Astrocyte (in vitro differentiated cells and primary cell): ENCODE results near the gene GLT8D2. TPM values are rescaled to one million over a fixed set of nuclear protein-coding genes. Genes with fewer than 3 reads are reported as not detected.

Experiments
- DNase-seq: peaks from one replicate; pipeline ENCODE4 v3.0.0-alpha.2; 2010; ENCODE audit warnings: low read depth
- FAIRE-seq: peaks from 2 replicates; lab custom pipeline; 2011; peaks lifted over from hg19 to GRCh38; lab: Jason Lieb, UNC
- H2AFZ ChIP-seq: 2 replicates; pipeline ENCODE4 v1.6.0; 2012; ENCODE audit warnings: low read depth, low read length, inconsistent platforms
- H3K27ac ChIP-seq: 2 replicates; pipeline ENCODE4 v1.5.1; 2011; ENCODE audit warnings: low read depth, low read length, inconsistent platforms
- H3K27me3 ChIP-seq: 2 replicates; pipeline ENCODE4 v1.6.0; 2011; ENCODE audit warnings: low read length, inconsistent platforms; ENCODE audit not compliant: insufficient read depth
- H3K36me3 ChIP-seq: 2 replicates; pipeline ENCODE4 v1.5.1; 2011; ENCODE audit warnings: low read length, inconsistent platforms; ENCODE audit not compliant: insufficient read depth
- H3K4me1 ChIP-seq: 2 replicates; pipeline ENCODE4 v1.5.1; 2011; ENCODE audit warnings: low read length, inconsistent platforms; ENCODE audit not compliant: insufficient read depth
- H3K4me2 ChIP-seq: 2 replicates; pipeline ENCODE4 v1.6.0; 2012; ENCODE audit warnings: low read length, inconsistent platforms
- H3K4me3 ChIP-seq: 2 replicates; pipeline ENCODE4 v1.5.1; 2011; ENCODE audit warnings: low read depth, mild to moderate bottlenecking, low read length, inconsistent platforms; ENCODE audit not compliant: insufficient read depth
- H3K79me2 ChIP-seq: 2 replicates; pipeline ENCODE4 v1.6.0; 2012; ENCODE audit warnings: mild to moderate bottlenecking, low read length, inconsistent platforms; ENCODE audit not compliant: insufficient read depth
- H3K9ac ChIP-seq: 2 replicates; pipeline ENCODE4 v1.6.0; 2012; ENCODE audit warnings: mild to moderate bottlenecking, low read length, inconsistent platforms
- H3K9me3 ChIP-seq: 2 replicates; pipeline ENCODE4 v1.5.1; 2012; ENCODE audit warnings: low read depth, mild to moderate bottlenecking, low read length, inconsistent platforms; ENCODE audit not compliant: insufficient read depth
- H4K20me1 ChIP-seq: 2 replicates; pipeline ENCODE4 v1.6.0; 2012; ENCODE audit warnings: low read length, inconsistent platforms; ENCODE audit not compliant: insufficient read depth
- H3K27ac Mint-ChIP-seq: one replicate; pipeline ENCODE4 v1.8.0; 2021; ENCODE audit warnings: mild to moderate bottlenecking, mixed read lengths; ENCODE audit not compliant: unreplicated experiment
- H3K27me3 Mint-ChIP-seq: one replicate; pipeline ENCODE4 v1.8.0; 2021; ENCODE audit warnings: low read depth, mixed read lengths; ENCODE audit not compliant: unreplicated experiment
- H3K36me3 Mint-ChIP-seq: one replicate; pipeline ENCODE4 v1.8.0; 2021; ENCODE audit warnings: low read depth, mixed read lengths; ENCODE audit not compliant: unreplicated experiment
- H3K4me1 Mint-ChIP-seq: one replicate; pipeline ENCODE4 v1.8.0; 2021; ENCODE audit warnings: low read depth, mixed read lengths; ENCODE audit not compliant: unreplicated experiment
- H3K4me3 Mint-ChIP-seq: one replicate; pipeline ENCODE4 v1.8.0; 2021; ENCODE audit warnings: mild to moderate bottlenecking, moderate library complexity, mixed read lengths; ENCODE audit not compliant: unreplicated experiment
- H3K9me3 Mint-ChIP-seq: one replicate; pipeline ENCODE4 v1.8.0; 2021; ENCODE audit warnings: mild to moderate bottlenecking, mixed read lengths; ENCODE audit not compliant: unreplicated experiment
- CTCF ChIP-seq: IDR thresholded peaks from 2 replicates; pipeline ENCODE4 v1.5.1; 2011; ENCODE audit warnings: low read depth, mild to moderate bottlenecking, inconsistent platforms, low read length, moderate library complexity; ENCODE audit not compliant: insufficient read depth
- EZH2 ChIP-seq: IDR thresholded peaks from 2 replicates; pipeline ENCODE4 v1.6.1; 2012; ENCODE audit warnings: mild to moderate bottlenecking, low read length, inconsistent platforms; ENCODE audit not compliant: insufficient read depth
- total RNA-seq: library from RNA; stranded (reverse); gene quantifications from 2 replicates; pipeline ENCODE4 v1.2.1, GENCODE V29; 2021

The GLT8D2 gene
- total RNA-seq, 1 donor from 2014 or later: 11.1 TPM

GRCh38 chr12:104090685-104091084 lies 40.7 kb upstream of the GLT8D2 start:
- Mint-ChIP-seq H3K27me3 (no peaks in the 10 kb centered on the region), H3K4me1 (no peaks in the 10 kb centered on the region), H3K36me3 (peaks cover 6% of the 10 kb centered on the region), H3K27ac (no peak overlapping the region), H3K4me3 (no peak overlapping the region), H3K9me3 (no peaks in the 10 kb centered on the region)
- TF ChIP-seq CTCF (no peak), EZH2 (no peak)
- peaks cover 4% of the 10 kb centered on the region for H3K4me1 ChIP-seq
- FAIRE-seq: no peak
- H3K9me3 ChIP-seq: no peaks in the 10 kb centered on the region
- H3K27ac ChIP-seq: no peak overlapping the region
- H3K9ac ChIP-seq: no peak overlapping the region
- no peak overlapping the region for H3K4me2 ChIP-seq
- no peaks in the 10 kb centered on the region for H4K20me1 ChIP-seq
- no peaks in the 10 kb centered on the region for H3K27me3 ChIP-seq
- H2AFZ ChIP-seq: no peak overlapping the region
- H3K4me3 ChIP-seq: no peak overlapping the region
- H3K79me2 ChIP-seq: no peaks in the 10 kb centered on the region
- DNase-seq: no peak
- H3K36me3 ChIP-seq: peaks cover 26% of the 10 kb centered on the region

DNA sequence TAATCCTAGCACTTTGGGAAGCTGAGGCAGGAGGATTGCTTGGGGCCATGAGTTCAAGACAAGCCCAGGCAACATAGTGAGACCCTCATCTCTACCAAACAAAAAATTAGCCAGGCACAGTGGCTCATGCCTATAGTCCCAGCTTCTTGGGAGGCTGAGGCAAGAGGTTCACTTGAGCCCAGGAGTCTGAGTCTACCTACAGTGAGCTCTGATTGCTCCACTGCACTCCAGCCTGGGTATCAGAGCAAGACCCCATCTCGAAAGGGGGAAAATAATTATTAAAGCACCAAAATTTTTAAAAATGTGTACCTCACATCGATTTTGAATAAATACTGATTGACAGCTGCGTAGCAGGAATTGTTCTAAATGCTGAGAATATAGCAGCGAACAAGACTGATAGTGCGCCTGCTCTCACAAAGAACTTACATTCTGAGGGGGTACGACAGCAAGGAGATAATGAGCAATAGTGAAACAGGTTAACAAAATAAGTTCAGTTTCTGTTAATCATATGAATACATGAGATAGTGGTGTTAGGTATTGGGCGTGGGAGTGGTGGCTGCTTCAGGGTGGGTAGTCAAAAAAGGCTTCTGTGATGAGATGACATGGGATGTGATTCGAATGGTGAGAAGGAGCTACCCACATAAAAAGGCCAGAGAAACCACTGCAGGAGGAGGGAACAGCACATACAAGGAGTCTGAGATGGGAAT lies 33.9 kb upstream of the GLT8D2 start:
- H3K36me3 ChIP-seq: peaks cover 36% of the 10 kb centered on the region
- H3K27me3 Mint-ChIP-seq: no peaks in the 10 kb centered on the region
- H3K27ac Mint-ChIP-seq: no peak overlapping the region
- FAIRE-seq: no peak
- H3K27me3 ChIP-seq: no peaks in the 10 kb centered on the region
- H3K9ac ChIP-seq: no peak overlapping the region
- no peak for DNase-seq
- no peak overlapping the region for H3K27ac ChIP-seq
- H3K4me3 Mint-ChIP-seq: no peak overlapping the region
- no peaks in the 10 kb centered on the region for H3K4me1 ChIP-seq
- TF ChIP-seq EZH2: no peak
- TF ChIP-seq CTCF: no peak
- H4K20me1 ChIP-seq: peaks cover 2% of the 10 kb centered on the region
- H3K9me3 Mint-ChIP-seq: no peaks in the 10 kb centered on the region
- no peaks in the 10 kb centered on the region for H3K4me1 Mint-ChIP-seq
- no peak overlapping the region for H3K4me2 ChIP-seq
- H3K79me2 ChIP-seq: peaks cover 2% of the 10 kb centered on the region
- H3K9me3 ChIP-seq: no peaks in the 10 kb centered on the region
- peaks cover 4% of the 10 kb centered on the region for H3K36me3 Mint-ChIP-seq
- no peak overlapping the region for H3K4me3 ChIP-seq
- H2AFZ ChIP-seq: no peak overlapping the region

GRCh38 chr12:104080764-104081163 lies 30.8 kb upstream of the GLT8D2 start:
- Histone ChIP-seq H3K27me3 (no peaks in the 10 kb centered on the region), H3K4me3 (no peak overlapping the region), H3K9ac (no peak overlapping the region), H2AFZ (no peak overlapping the region), H3K4me2 (no peak overlapping the region), H3K36me3 (peaks cover 22% of the 10 kb centered on the region), H3K27ac (no peak overlapping the region), H3K9me3 (no peaks in the 10 kb centered on the region), H3K4me1 (no peaks in the 10 kb centered on the region), H4K20me1 (peaks cover 9% of the 10 kb centered on the region), H3K79me2 (peaks cover 16% of the 10 kb centered on the region)
- Mint-ChIP-seq H3K9me3 (no peaks in the 10 kb centered on the region), H3K27ac (no peak overlapping the region), H3K27me3 (no peaks in the 10 kb centered on the region), H3K36me3 (peaks cover 10% of the 10 kb centered on the region), H3K4me3 (no peak overlapping the region), H3K4me1 (no peaks in the 10 kb centered on the region)
- no peak for TF ChIP-seq CTCF
- FAIRE-seq (no peak), DNase-seq (no peak)
